BJ (cell line): ENCODE results near the gene RPL35A. TPM values are rescaled to one million over a fixed set of nuclear protein-coding genes. Genes with fewer than 3 reads are reported as not detected.
"Not testable (repeated sequence)": the region's sequence is repeated elsewhere in the genome, so short reads cannot be mapped to it uniquely, and the experiment has no call there.

Experiments
- CTCF ChIA-PET: fragments of 350-600 bp; formaldehyde crosslinking; extraction: SDS; loops from one replicate; lab custom pipeline; 2021; ENCODE audit warnings: antibody characterized with exemption, inconsistent platforms; lab: Yijun Ruan, JAX
- POLR2A ChIA-PET: fragments of 300-600 bp; sonication (Branson Sonifier 250); formaldehyde crosslinking; extraction: SDS; loops from one replicate; lab custom pipeline; 2021; ENCODE audit warnings: antibody characterized with exemption; lab: Charles Lee
- DNase-seq: peaks from one replicate; pipeline ENCODE4 v3.0.0-alpha.2; 2011; ENCODE audit warnings: low read depth
- H3K27me3 ChIP-seq: 2 replicates; pipeline ENCODE4 v1.6.0; 2011; ENCODE audit warnings: low read length; ENCODE audit not compliant: control insufficient read depth, insufficient read depth
- H3K36me3 ChIP-seq: 2 replicates; pipeline ENCODE4 v1.5.1; 2011; ENCODE audit warnings: low read length; ENCODE audit not compliant: control insufficient read depth, insufficient read depth
- H3K4me3 ChIP-seq: 2 replicates; pipeline ENCODE4 v1.5.1; 2011; ENCODE audit warnings: low read depth, mild to moderate bottlenecking, control low read depth, low read length
- polyA plus RNA-seq: library from polyadenylated mRNA; depleted of rRNA; stranded (reverse); fragments of >200 nt; gene quantifications from 2 replicates; pipeline ENCODE4 v1.2.3, GENCODE V29; 2011
- TF ChIP-seq, protein P1 (sequence below): IDR thresholded peaks from 2 replicates; pipeline ENCODE4 v1.5.1; 2011; ENCODE audit warnings: low read depth, mild to moderate bottlenecking, control low read depth, inconsistent platforms, low read length, moderate library complexity; ENCODE audit not compliant: insufficient read depth

Gene RPL35A
- polyA plus RNA-seq, 1 experiment, result 507 TPM

GRCh38 chr3:197953881-197954280 is 3.9 kb downstream of the RPL35A start:
- POLR2A ChIA-PET, result no interaction called here
- no peak for DNase-seq
- TF ChIP-seq, protein P1, sequence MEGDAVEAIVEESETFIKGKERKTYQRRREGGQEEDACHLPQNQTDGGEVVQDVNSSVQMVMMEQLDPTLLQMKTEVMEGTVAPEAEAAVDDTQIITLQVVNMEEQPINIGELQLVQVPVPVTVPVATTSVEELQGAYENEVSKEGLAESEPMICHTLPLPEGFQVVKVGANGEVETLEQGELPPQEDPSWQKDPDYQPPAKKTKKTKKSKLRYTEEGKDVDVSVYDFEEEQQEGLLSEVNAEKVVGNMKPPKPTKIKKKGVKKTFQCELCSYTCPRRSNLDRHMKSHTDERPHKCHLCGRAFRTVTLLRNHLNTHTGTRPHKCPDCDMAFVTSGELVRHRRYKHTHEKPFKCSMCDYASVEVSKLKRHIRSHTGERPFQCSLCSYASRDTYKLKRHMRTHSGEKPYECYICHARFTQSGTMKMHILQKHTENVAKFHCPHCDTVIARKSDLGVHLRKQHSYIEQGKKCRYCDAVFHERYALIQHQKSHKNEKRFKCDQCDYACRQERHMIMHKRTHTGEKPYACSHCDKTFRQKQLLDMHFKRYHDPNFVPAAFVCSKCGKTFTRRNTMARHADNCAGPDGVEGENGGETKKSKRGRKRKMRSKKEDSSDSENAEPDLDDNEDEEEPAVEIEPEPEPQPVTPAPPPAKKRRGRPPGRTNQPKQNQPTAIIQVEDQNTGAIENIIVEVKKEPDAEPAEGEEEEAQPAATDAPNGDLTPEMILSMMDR, result no peak
- Histone ChIP-seq H3K27me3 (no peaks in the 10 kb centered on the region), H3K4me3 (no peak overlapping the region), H3K36me3 (peaks cover 17% of the 10 kb centered on the region)
- CTCF ChIA-PET, result interaction anchor here (1.3 to 1.4 kb wide), 2 partner anchors 11 to 48 kb away, joined by 3 to 8 read pairs; no protein-coding TSS in a partner anchor

GRCh38 chr3:197955892-197956477 is 6.0 kb downstream of the RPL35A start:
- ChIA-PET CTCF (no interaction called here), POLR2A (no interaction called here)
- no peak overlapping the region for H3K4me3 ChIP-seq
- TF ChIP-seq, protein P1, result no peak
- no peaks in the 10 kb centered on the region for H3K27me3 ChIP-seq
- H3K36me3 ChIP-seq, result peaks cover 17% of the 10 kb centered on the region
- no peak for DNase-seq

- Histone ChIP-seq H3K36me3 (peaks cover 15% of the 10 kb centered on the region), H3K27me3 (no peaks in the 10 kb centered on the region), H3K4me3 (no peak overlapping the region)
- POLR2A ChIA-PET, result no interaction called here
- DNase-seq, result no peak
- CTCF ChIA-PET, result no interaction called here
- TF ChIP-seq, protein P1, result no peak
Observed at GRCh38 chr3:197956626-197956988, 6.6 kb downstream of the RPL35A start.

DNA sequence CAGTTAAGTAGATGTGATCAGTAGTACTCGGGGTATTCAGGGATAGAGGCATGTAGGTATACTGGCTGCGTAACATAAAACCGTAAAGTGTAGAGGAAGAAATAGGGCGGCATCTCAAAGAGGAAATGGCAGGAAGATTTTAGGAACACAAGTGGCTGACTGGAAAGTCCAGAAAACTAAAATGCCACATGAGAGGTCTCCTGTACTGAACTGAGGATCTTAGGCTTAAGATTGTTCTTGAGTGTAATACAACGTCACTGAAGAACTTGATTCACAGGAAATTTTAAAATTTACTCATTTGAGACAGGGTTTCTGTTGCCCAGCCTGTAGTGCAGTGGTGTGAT is 7.8 kb downstream of the RPL35A start:
- Histone ChIP-seq H3K4me3 (no peak overlapping the region), H3K27me3 (no peaks in the 10 kb centered on the region), H3K36me3 (peaks cover 14% of the 10 kb centered on the region)
- CTCF ChIA-PET, result no interaction called here
- TF ChIP-seq, protein P1, result no peak
- DNase-seq, result no peak
- POLR2A ChIA-PET, result no interaction called here

- CTCF ChIA-PET, result no interaction called here
- H3K27me3 ChIP-seq, result no peaks in the 10 kb centered on the region
- no peak overlapping the region for H3K4me3 ChIP-seq
- no peak for DNase-seq
- POLR2A ChIA-PET, result no interaction called here
- TF ChIP-seq, protein P1, result no peak
- H3K36me3 ChIP-seq, result peaks cover 11% of the 10 kb centered on the region
Observed at GRCh38 chr3:197958346-197958745, 8.4 kb downstream of the RPL35A start.

- H3K4me3 ChIP-seq, CTCF ChIA-PET, POLR2A ChIA-PET, H3K27me3 ChIP-seq, DNase-seq: not testable (repeated sequence)
- peaks cover 11% of the 10 kb centered on the region for H3K36me3 ChIP-seq
Observed at GRCh38 chr3:197958848-197959247, 8.9 kb downstream of the RPL35A start.
